ENCODE results near the gene SIMC1.
A peak's percentile ranks its signal among the peaks of the same experiment; 100 is the strongest.

Gene SIMC1

DNA sequence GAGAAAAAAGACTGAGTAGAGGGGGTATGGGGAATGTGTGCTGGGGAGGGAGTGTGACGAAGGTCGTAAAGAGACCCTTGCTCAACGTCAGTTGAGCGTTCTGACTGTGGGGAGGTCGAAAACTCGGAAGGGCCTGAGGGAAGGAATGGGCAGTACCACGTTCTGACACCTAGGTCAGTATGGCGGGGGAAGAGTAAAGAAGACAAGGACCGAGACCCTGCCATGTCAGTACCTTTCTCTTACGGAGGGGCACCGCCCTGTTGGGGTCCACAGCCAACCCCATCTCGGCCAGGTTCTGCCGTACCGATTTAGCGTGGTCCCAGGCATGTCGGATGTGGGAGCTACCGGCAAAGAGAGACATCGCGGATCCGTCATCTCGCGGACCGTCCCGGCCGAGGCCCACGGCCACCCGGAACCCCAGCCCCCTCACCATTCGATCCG is 149.8 kb downstream of the SIMC1 start:
- Histone ChIP-seq H3K9me3 (no peaks in the 10 kb centered on the region), H3K36me3 (replicated peaks) (peaks cover 52% of the 10 kb centered on the region), H3K4me3 (peak overlapping the region; percentile 73), H3K4me1 (peaks cover 4% of the 10 kb centered on the region; the same call in 1 of the 2 replicates), H3K27me3 (ENCODE audit: low read depth) (no peaks in the 10 kb centered on the region)
- DNase-seq (ENCODE audit: low spot score in 2 of 2), result peak; percentile 34 to 52
- in situ Hi-C loops (cut with MboI; ENCODE audit: low sequenced_read_pairs), result no loop called here

DNA sequence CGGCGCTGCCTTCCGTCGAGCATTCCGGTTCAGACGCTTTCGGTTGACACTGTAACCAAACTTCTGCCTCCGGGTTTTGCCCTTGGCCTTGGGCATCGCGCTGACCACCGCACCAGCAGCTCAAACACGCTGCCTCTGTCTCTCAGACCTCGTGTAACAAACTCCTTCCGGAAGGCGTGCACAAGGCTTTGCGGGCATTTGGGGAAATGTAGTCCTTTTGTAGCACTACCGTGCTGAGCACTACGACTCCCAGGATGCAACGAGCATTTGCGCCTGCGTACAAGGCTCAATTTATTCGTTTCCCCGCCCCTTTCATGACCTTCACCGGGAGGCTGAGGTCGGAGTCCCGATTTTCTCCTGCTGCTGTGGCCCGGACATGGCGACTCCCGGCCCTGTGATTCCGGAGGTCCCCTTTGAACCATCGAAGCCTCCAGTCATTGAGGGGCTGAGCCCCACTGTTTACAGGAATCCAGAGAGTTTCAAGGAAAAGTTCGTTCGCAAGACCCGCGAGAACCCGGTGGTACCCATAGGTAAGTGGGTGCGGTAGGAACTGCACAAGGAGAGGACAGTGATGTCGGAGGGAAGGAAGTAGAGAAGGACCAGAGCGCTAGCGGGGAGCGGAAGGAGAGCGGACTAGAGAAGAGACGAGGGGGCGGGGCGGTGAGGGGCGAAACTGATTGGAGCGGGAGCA is 150.4 kb downstream of the SIMC1 start, which contains the start of the genes HIGD2A and NOP16:
Gene HIGD2A, plus strand, starts transcription at position 308 of the 691 bp plus-strand sequence. Its CDS starts 69 bp downstream, at position 377.
Gene NOP16, minus strand, starts transcription at position 155 of the 691 bp plus-strand sequence. Its CDS starts 59 bp downstream, at position 96.
- H3K9me3 ChIP-seq, result no peaks in the 10 kb centered on the region
- in situ Hi-C loops (cut with MboI; ENCODE audit: low sequenced_read_pairs), result no loop called here
- peaks cover 4% of the 10 kb centered on the region; the same call in 1 of the 2 replicates for H3K4me1 ChIP-seq
- H3K36me3 ChIP-seq (replicated peaks), result peaks cover 52% of the 10 kb centered on the region
- no peaks in the 10 kb centered on the region for H3K27me3 ChIP-seq (ENCODE audit: low read depth)
- H3K4me3 ChIP-seq, result peak within 1 kb of the TSS; percentile 73
- DNase-seq (ENCODE audit: low spot score in 2 of 2), result peak; percentile 99 to 100

DNA sequence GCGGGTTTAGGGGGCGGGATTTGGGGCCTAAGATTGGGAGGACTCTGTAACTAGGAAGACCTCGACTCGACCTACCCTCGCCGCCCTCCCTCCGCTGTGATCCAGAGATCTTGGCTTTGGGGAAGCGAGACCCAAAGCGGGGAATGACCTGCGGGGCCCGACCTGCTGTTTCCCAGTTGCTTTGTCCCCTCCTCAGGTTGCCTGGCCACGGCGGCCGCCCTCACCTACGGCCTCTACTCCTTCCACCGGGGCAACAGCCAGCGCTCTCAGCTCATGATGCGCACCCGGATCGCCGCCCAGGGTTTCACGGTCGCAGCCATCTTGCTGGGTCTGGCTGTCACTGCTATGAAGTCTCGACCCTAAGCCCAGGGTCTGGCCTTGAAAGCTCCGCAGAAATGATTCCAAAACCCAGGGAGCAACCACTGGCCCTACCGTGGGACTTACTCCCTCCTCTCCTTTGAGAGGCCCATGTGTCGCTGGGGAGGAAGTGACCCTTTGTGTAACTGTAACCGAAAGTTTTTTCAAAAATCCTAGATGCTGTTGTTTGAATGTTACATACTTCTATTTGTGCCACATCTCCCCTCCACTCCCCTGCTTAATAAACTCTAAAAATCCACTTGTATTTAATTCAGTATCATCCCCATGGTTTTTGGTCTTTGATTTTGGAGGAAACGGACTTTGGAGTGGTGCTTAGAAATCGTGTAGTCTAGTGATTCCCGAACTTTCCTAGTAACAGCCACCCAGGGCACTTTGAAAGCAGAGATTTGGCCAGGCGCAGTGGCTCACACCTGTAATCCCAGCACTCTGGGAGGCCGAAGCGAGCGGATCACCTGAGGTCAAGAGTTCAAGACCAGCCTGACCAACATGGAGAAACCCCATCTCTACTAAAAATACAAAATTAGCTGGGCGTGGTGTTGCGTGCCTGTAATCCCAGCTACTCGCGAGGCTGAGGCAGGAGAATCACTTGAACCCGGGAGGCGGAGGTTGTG is 151.2 kb downstream of the SIMC1 start:
- H3K36me3 ChIP-seq (replicated peaks), result peaks cover 44% of the 10 kb centered on the region
- DNase-seq (ENCODE audit: low spot score in 2 of 2), result no peak

DNA sequence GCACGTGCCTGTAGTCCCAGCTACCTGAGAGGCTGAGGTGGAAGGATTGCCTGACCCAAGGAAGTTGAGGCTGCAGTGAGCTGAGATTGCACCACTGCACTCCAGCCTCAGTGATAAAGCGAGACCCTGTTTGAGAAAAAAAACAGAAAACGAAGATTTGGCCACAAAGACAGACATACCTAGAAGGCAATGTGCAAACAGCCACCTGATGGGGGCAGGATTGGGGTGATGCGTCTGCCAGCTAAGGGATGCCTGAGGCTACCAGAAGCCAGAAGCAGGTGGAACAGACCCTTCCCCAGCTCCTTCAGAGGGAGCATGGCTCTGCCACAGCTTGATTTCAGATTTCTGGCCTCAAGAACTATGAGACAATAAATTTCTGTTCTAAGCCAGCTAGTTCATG is 153.3 kb downstream of the SIMC1 start:
- Histone ChIP-seq H3K36me3 (replicated peaks) (peaks cover 24% of the 10 kb centered on the region), H3K4me1 (peaks cover 4% of the 10 kb centered on the region; the same call in 1 of the 2 replicates), H3K9me3 (no peaks in the 10 kb centered on the region), H3K27me3 (ENCODE audit: low read depth) (no peaks in the 10 kb centered on the region), H3K4me3 (no peak overlapping the region)
- DNase-seq (ENCODE audit: low spot score in 2 of 2), result no peak
- in situ Hi-C loops (cut with MboI; ENCODE audit: low sequenced_read_pairs), result no loop called here

More for the DNA sequence above, 151.2 kb downstream of the SIMC1 start:
- Histone ChIP-seq H3K4me3 (peak overlapping the region; percentile 73), H3K4me1 (peaks cover 4% of the 10 kb centered on the region; the same call in 1 of the 2 replicates), H3K9me3 (no peaks in the 10 kb centered on the region), H3K27me3 (ENCODE audit: low read depth) (no peaks in the 10 kb centered on the region)
- in situ Hi-C loops (cut with MboI; ENCODE audit: low sequenced_read_pairs), result no loop called here

DNA sequence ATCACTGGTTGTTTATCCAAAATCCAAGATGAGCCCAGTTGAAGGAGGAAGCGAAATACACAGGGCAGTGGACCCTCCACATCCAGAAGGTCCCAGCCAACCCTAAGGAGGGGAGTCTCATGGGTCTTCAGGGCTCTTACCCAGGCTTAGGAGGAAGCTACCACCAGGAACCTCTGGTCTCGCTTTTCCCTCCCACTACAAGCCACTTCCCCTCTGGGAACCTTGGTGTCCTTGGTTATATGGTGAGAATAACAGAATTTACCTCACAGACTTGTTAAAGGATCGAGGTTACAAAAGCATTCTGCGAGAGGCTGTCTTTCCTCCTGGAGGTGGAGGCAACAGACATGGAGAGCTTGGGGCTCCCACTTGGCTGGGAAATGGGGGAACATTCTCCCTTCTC is 153.8 kb downstream of the SIMC1 start:
- Histone ChIP-seq H3K4me3 (no peak overlapping the region), H3K27me3 (ENCODE audit: low read depth) (no peaks in the 10 kb centered on the region), H3K36me3 (replicated peaks) (peaks cover 21% of the 10 kb centered on the region), H3K4me1 (peaks cover 4% of the 10 kb centered on the region; the same call in 1 of the 2 replicates), H3K9me3 (no peaks in the 10 kb centered on the region)
- DNase-seq (ENCODE audit: low spot score in 2 of 2), result no peak
- in situ Hi-C loops (cut with MboI; ENCODE audit: low sequenced_read_pairs), result no loop called here

DNA sequence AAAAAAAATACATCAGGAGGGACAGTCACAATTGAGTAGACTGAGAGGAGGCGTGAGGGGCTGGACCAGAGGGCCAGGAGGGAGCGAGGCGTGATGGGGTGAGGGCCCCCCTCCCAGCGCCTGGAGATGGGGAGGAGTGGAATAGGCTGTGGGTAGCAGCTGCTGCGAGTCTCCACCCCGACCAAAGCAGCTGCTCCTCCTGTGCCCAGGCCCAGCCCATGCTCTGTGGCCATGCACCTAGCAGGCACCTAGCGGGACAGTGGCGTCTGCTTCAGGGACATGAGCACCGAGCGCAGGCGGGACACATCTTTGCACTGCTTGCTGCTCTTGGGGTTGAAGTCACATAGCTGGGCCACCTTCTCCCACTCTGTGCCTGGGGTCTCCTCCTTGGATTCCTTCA is 154.3 kb downstream of the SIMC1 start:
- H3K27me3 ChIP-seq (ENCODE audit: low read depth), result no peaks in the 10 kb centered on the region
- H3K9me3 ChIP-seq, result no peaks in the 10 kb centered on the region
- peaks cover 21% of the 10 kb centered on the region for H3K36me3 ChIP-seq (replicated peaks)
- DNase-seq (ENCODE audit: low spot score in 2 of 2), result no peak
- peaks cover 4% of the 10 kb centered on the region; the same call in 1 of the 2 replicates for H3K4me1 ChIP-seq
- H3K4me3 ChIP-seq, result no peak overlapping the region
- in situ Hi-C loops (cut with MboI; ENCODE audit: low sequenced_read_pairs), result no loop called here

DNA sequence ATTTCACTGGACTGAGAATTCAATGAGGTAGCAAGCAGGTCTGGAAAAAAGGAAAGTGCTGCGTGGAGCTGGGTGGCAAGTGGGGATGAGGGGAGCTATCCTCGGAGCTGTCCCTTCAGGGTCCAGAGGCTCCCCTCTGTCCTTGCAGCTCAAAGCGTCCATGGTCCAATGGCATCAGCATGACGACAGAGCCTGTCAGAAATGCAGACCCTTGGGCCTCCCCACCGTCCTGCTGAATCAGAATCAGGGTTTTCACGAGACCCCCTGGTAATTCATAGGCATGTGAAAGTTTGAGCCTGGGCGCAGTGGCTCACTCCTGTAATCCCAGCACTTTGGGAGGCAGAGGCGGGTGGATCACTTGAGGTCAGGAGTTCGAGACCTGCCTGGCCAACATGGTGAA is 155.9 kb downstream of the SIMC1 start:
- DNase-seq (ENCODE audit: low spot score in 2 of 2), result no peak
- H3K36me3 ChIP-seq (replicated peaks), result peaks cover 21% of the 10 kb centered on the region
- peaks cover 4% of the 10 kb centered on the region; the same call in 1 of the 2 replicates for H3K4me1 ChIP-seq
- in situ Hi-C loops (cut with MboI; ENCODE audit: low sequenced_read_pairs), result no loop called here
- no peak overlapping the region for H3K4me3 ChIP-seq
- H3K27me3 ChIP-seq (ENCODE audit: low read depth), result no peaks in the 10 kb centered on the region
- no peaks in the 10 kb centered on the region for H3K9me3 ChIP-seq

DNA sequence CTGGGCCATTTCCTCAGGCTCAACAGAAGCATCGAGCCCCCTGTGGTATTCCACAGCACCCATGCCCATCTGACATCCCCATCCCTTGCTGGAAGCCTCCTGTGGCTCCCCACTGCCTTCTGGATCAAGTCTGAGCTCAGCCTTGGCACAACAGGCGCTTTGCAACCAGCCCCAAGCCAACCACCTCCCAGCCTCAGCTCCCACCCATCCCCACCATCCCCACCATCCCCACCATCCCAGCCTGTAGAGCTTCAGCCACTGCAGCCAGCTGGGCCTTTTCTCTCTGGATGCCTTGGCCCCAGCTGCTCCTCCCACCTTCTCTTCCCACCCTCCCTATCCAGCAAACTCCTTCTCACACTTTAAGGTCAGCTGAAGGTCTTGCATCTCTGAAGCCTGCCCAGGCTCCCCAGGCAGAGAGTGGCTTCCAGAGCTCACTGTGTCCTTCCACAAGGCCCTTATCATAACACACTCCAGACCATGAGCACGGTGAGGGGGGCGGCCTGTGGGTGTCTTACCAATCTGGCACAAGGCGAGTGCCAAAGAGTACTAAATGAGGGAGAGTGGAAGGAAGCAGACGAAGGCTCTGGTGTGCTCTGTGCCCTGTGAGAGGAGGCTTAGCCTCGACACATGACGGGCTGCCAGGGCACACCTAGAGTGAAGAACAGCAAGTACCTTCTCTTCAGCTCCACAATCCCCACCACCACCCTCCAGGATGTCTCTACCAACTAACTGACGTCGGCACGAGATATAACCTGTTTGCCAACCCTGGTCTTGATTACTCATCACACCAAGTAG is 156.9 kb downstream of the SIMC1 start:
- no peak for DNase-seq (ENCODE audit: low spot score in 2 of 2)
- Histone ChIP-seq H3K4me3 (no peak overlapping the region), H3K36me3 (replicated peaks) (peaks cover 21% of the 10 kb centered on the region), H3K27me3 (ENCODE audit: low read depth) (no peaks in the 10 kb centered on the region), H3K9me3 (no peaks in the 10 kb centered on the region), H3K4me1 (no peaks in the 10 kb centered on the region)
- in situ Hi-C loops (cut with MboI; ENCODE audit: low sequenced_read_pairs), result no loop called here

Data from HAP-1 (cell line).